HG02610 (cell line): ENCODE results near the gene OR8D1.
"Not testable (repeated sequence)": the region's sequence is repeated elsewhere in the genome, so short reads cannot be mapped to it uniquely, and the experiment has no call there.

ENCODE experiments used
- ATAC-seq: cut with Tn5 transposase; IDR thresholded peaks from one replicate; pipeline ENCODE4 v1.9.1; 2021; ENCODE audit warnings: mild to moderate bottlenecking, moderate library complexity; ENCODE audit not compliant: unreplicated experiment

Gene OR8D1

GRCh38 chr11:124294687-124295086, 19.1 kb downstream of the OR8D1 start:
- no peak for ATAC-seq

- ATAC-seq, result no peak
Measured at GRCh38 chr11:124285610-124286344, 28.0 kb downstream of the OR8D1 start.

- no peak for ATAC-seq
Measured at GRCh38 chr11:124278261-124278660, 35.5 kb downstream of the OR8D1 start.

- ATAC-seq, result no peak
Measured at GRCh38 chr11:124277804-124278203, 35.9 kb downstream of the OR8D1 start.

- ATAC-seq, result no peak
Measured at GRCh38 chr11:124277207-124277606, 36.5 kb downstream of the OR8D1 start.

GRCh38 chr11:124276081-124276480, 37.7 kb downstream of the OR8D1 start:
- no peak for ATAC-seq

- ATAC-seq, result no peak
Measured at GRCh38 chr11:124274000-124274399, 39.7 kb downstream of the OR8D1 start.

GRCh38 chr11:124270886-124271285, 42.9 kb downstream of the OR8D1 start:
- ATAC-seq, result not testable (repeated sequence)

GRCh38 chr11:124265041-124265440, 48.7 kb downstream of the OR8D1 start:
- ATAC-seq, result not testable (repeated sequence)

- ATAC-seq, result no peak
Measured at GRCh38 chr11:124256076-124256475, 57.7 kb downstream of the OR8D1 start, which contains the start of gene OR8G5. OR8G5 (plus strand) TSS chr11:124256376; CDS start chr11:124264932, 8,556 bp downstream.
